GM19035 (cell line): Measurements from ENCODE around the gene ZNF414.
"Not testable (repeated sequence)": the region's sequence is repeated elsewhere in the genome, so short reads cannot be mapped to it uniquely, and the experiment has no call there.

Experiments used
- ATAC-seq: cut with Tn5 transposase; IDR thresholded peaks from one replicate; pipeline ENCODE4 v1.9.1; 2021; ENCODE audit not compliant: unreplicated experiment

Gene ZNF414

GRCh38 chr19:8513687-8514504 lies at the start of gene ZNF414:
TSS of gene ZNF414 (minus strand) at chr19:8514167. CDS start at chr19:8514046, 121 bp downstream.
- peak; percentile 84 for ATAC-seq

- ATAC-seq = no peak
Observed at GRCh38 chr19:8561075-8561764, 47.3 kb upstream of the ZNF414 start.

GRCh38 chr19:8558325-8558724 lies 44.4 kb upstream of the ZNF414 start:
- no peak for ATAC-seq

- no peak for ATAC-seq
Observed at GRCh38 chr19:8557642-8558238, 43.8 kb upstream of the ZNF414 start.

GRCh38 chr19:8553729-8554128 lies 39.8 kb upstream of the ZNF414 start:
- not testable (repeated sequence) for ATAC-seq

GRCh38 chr19:8552810-8553209 lies 38.8 kb upstream of the ZNF414 start:
- ATAC-seq = no peak

GRCh38 chr19:8550070-8550469 lies 36.1 kb upstream of the ZNF414 start:
- no peak for ATAC-seq

GRCh38 chr19:8545743-8546142 lies 31.8 kb upstream of the ZNF414 start:
- no peak for ATAC-seq

GRCh38 chr19:8544168-8544567 lies 30.2 kb upstream of the ZNF414 start:
- no peak for ATAC-seq

GRCh38 chr19:8539621-8540149 lies 25.7 kb upstream of the ZNF414 start:
- no peak for ATAC-seq

GRCh38 chr19:8537099-8537498 lies 23.1 kb upstream of the ZNF414 start:
- ATAC-seq = no peak

- ATAC-seq = no peak
Observed at GRCh38 chr19:8536282-8536681, 22.3 kb upstream of the ZNF414 start.

- no peak for ATAC-seq
Observed at GRCh38 chr19:8532225-8532624, 18.3 kb upstream of the ZNF414 start.

GRCh38 chr19:8531470-8531869 lies 17.5 kb upstream of the ZNF414 start:
- no peak for ATAC-seq

GRCh38 chr19:8530061-8530679 lies 16.2 kb upstream of the ZNF414 start:
- no peak for ATAC-seq

- no peak for ATAC-seq
Observed at GRCh38 chr19:8529369-8530006, 15.5 kb upstream of the ZNF414 start.

GRCh38 chr19:8528500-8528899 lies 14.5 kb upstream of the ZNF414 start:
- ATAC-seq = no peak

- ATAC-seq = no peak
Observed at GRCh38 chr19:8526345-8527091, 12.6 kb upstream of the ZNF414 start.

- no peak for ATAC-seq
Observed at GRCh38 chr19:8525401-8525684, 11.4 kb upstream of the ZNF414 start.

GRCh38 chr19:8519388-8519787 lies 5.4 kb upstream of the ZNF414 start:
- ATAC-seq = no peak
